ENCODE data around the gene RHBDL3. TPM values are rescaled to one million over a fixed set of nuclear protein-coding genes. Genes with fewer than 3 reads are reported as not detected.

RHBDL3 gene
- total and polyA plus RNA-seq, 9 donors: 0.83 to 5.6 (median 2.0) TPM

GRCh38 chr17:32341141-32341856 is 75.7 kb downstream of the RHBDL3 start:
- no peaks in the 10 kb centered on the region for H3K27me3 ChIP-seq
- H3K4me1 ChIP-seq (ENCODE audit: insufficient read depth): peaks cover 3% of the 10 kb centered on the region
- 4 to 5% (median 5%) methylated on average over 13 of the region's 13 CpGs for WGBS, 3 donors
- H3K27ac ChIP-seq: peak overlapping the region; percentile 79 to 82
- TF ChIP-seq EP300 (IDR thresholded peaks at IDR 0.05): no peak
- TF ChIP-seq CTCF (IDR thresholded peaks at IDR 0.05): no peak
- TF ChIP-seq POLR2A (IDR thresholded peaks at IDR 0.05): no peak
- no peak for DNase-seq
- H3K36me3 ChIP-seq: no peaks in the 10 kb centered on the region
- intact Hi-C loops (cut with DNase I): no loop called here
- peak overlapping the region; percentile 72 for H3K4me3 ChIP-seq
- H3K9me3 ChIP-seq: no peaks in the 10 kb centered on the region

- intact Hi-C loops (cut with DNase I): no loop called here
- DNase-seq: peak; percentile 80 to 88 (median 81)
- Histone ChIP-seq H3K9me3 (no peaks in the 10 kb centered on the region), H3K4me3 (peak within 1 kb of the TSS; percentile 72), H3K27ac (peak within 1 kb of the TSS; percentile 79 to 82), H3K36me3 (no peaks in the 10 kb centered on the region), H3K27me3 (no peaks in the 10 kb centered on the region), H3K4me1 (ENCODE audit: insufficient read depth) (peaks cover 3% of the 10 kb centered on the region)
- 2 to 3% (median 3%) methylated on average over 39 to 47 of the region's 47 CpGs for WGBS, 3 donors
- TF ChIP-seq POLR2A (IDR thresholded peaks at IDR 0.05): peak; percentile 35
- TF ChIP-seq CTCF (IDR thresholded peaks at IDR 0.05): no peak
- no peak for TF ChIP-seq EP300 (IDR thresholded peaks at IDR 0.05)
These were observed 76.4 kb downstream of the RHBDL3 start, which contains the start of gene C17orf75 for GRCh38 chr17:32341857-32342602. C17orf75 (minus strand) TSS chr17:32342173; CDS start chr17:32342139, 34 bp downstream.

GRCh38 chr17:32342603-32343325 is 77.1 kb downstream of the RHBDL3 start:
- H3K9me3 ChIP-seq: no peaks in the 10 kb centered on the region
- 32 to 48% (median 38%) methylated on average over 14 of the region's 14 CpGs for WGBS, 3 donors
- H3K4me3 ChIP-seq: peak overlapping the region; percentile 72
- H3K27me3 ChIP-seq: no peaks in the 10 kb centered on the region
- TF ChIP-seq CTCF (IDR thresholded peaks at IDR 0.05) (no peak), EP300 (IDR thresholded peaks at IDR 0.05) (no peak), POLR2A (IDR thresholded peaks at IDR 0.05) (no peak)
- peak overlapping the region in 1 of 2 donors; percentile 79 for H3K27ac ChIP-seq
- intact Hi-C loops (cut with DNase I): no loop called here
- no peak for DNase-seq
- no peaks in the 10 kb centered on the region for H3K36me3 ChIP-seq
- H3K4me1 ChIP-seq (ENCODE audit: insufficient read depth): peaks cover 3% of the 10 kb centered on the region

- DNase-seq: no peak
- TF ChIP-seq EP300 (IDR thresholded peaks at IDR 0.05): no peak
- TF ChIP-seq POLR2A (IDR thresholded peaks at IDR 0.05): no peak
- no peak for TF ChIP-seq CTCF (IDR thresholded peaks at IDR 0.05)
- H3K27ac ChIP-seq: no peak overlapping the region
- H3K9me3 ChIP-seq: no peaks in the 10 kb centered on the region
- H3K4me3 ChIP-seq: no peak overlapping the region
- intact Hi-C loops (cut with DNase I): no loop called here
- H3K36me3 ChIP-seq: no peaks in the 10 kb centered on the region
- peaks cover 2% of the 10 kb centered on the region for H3K4me1 ChIP-seq (ENCODE audit: insufficient read depth)
- 82 to 85% (median 84%) methylated on average over 11 of the region's 11 CpGs for WGBS, 3 donors
- no peaks in the 10 kb centered on the region for H3K27me3 ChIP-seq
These were observed 80.4 kb downstream of the RHBDL3 start for GRCh38 chr17:32345951-32346600.

Data from ovary (tissue), 9 donors.